LNCaP clone FGC (cell line): ENCODE data around the gene SKIDA1.

ENCODE experiments used
- DNase-seq: peaks from one replicate; pipeline ENCODE4 v3.0.0-alpha.2; 2011; ENCODE audit warnings: low read depth
- H3K4me3 ChIP-seq: 2 replicates; pipeline ENCODE4 v1.5.1; 2011; ENCODE audit warnings: mild to moderate bottlenecking, low read depth, low read length, control low read depth
- CTCF ChIP-seq: IDR thresholded peaks from 2 replicates; pipeline ENCODE4 v1.5.1; 2012; ENCODE audit warnings: mild to moderate bottlenecking; ENCODE audit not compliant: control insufficient read depth, insufficient read depth; ENCODE audit errors: extremely low read depth

Gene SKIDA1

DNA sequence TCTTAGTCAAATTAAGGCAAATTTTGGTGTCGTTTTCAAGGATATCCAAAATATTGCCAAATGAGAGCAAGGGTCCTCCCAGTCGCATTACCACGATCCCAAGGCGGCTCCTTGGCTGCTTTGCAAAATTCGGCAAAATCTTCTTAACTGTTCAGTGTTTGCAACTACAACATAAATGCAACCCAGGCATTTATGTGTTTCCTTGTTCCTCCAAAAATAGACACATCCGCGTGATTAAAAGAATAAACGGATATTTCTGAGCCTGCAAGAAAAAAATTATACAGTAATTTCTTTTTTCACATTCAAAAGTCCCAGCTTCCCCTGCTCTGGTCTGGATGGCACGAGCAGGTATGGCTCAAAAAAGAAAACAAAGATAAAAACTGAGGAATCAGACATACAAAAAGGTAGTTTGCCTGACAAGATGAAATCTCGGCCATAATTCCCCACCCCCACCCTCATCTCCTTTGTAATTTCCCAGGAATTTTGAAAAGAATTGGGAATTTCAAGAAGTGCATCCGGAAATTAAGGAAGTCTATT lies 6.0 kb downstream of the SKIDA1 start:
- TF ChIP-seq CTCF: no peak
- no peak overlapping the region for H3K4me3 ChIP-seq
- no peak for DNase-seq

- TF ChIP-seq CTCF: no peak
- DNase-seq: no peak
- H3K4me3 ChIP-seq: no peak overlapping the region; the same call in 1 of the 2 replicates
Observed at GRCh38 chr10:21518641-21519396, 6.7 kb downstream of the SKIDA1 start.

DNA sequence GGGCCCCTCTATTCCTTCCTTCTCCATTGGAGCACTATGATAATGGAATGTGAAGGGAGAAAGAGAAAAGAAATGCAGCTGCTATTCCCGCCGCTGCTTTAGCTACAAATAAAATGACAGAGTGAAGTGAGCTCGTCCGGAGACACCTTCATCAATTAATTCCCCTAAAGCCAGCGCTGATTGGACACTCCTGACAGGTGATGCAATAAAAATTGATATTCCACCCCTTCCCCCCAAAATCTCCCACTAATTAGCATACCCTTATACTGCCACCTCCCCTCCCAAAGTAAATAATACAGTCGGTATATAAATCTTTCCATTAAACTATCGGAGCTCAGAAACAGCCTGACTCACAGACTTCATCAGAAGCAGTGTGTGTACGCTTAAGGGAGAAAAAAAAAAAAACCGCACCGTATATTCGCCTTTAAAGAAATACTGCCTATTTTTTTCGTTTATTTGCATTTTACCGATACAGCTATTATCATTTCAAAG lies 7.3 kb downstream of the SKIDA1 start:
- peak overlapping the region; percentile 40; the same call in 1 of the 2 replicates for H3K4me3 ChIP-seq
- no peak for DNase-seq
- no peak for TF ChIP-seq CTCF

- 0 out of 2 replicates have a peak, but pooled peaks have one; percentile 9 for TF ChIP-seq CTCF
- peak; percentile 27 for DNase-seq
- H3K4me3 ChIP-seq: peak overlapping the region; percentile 40
Observed at GRCh38 chr10:21517134-21518031, 8.1 kb downstream of the SKIDA1 start.

DNA sequence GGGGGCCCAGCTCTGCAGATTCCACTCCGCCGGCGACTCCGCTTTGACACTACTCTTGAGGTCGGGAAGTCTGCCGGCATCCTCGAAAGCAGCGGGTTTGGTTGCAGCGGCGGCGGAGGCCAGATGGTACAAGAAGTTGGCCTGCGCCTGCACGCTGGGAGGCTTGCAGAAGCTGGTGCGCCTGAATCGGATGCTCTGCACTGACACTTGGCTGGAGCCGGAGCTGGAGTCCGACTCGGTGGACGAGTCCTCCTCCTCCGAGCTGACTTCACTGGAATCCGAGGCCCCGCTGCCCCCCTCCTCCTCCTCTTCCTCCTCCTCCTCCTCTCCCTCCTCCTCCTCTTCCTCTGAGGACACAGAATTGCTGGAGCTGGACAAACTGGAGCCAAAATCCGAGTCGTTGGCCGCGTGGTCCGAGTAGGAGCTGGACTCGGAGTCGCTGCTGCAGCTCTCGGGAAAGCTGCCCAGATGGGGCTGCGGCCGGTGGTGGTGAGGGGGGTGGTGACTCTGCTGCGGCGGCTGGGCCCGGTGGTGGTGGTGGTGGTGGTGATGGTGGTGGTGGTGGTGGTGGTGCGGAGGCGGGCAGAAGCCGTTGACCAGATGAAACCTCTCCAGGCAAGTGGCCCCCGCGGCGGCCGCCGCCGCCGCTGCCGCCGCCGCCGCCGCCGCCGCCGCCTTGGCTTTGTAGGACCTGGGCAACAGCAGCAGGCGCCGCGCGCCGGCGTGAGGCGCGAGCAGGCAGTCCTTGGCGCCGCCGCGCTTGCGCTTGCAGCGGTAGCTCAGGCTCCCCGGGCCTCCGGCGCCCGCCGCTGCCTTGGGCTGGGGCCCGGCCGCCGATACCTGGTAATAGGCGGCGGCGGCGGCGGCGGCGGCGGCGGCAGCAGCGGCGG lies 9.0 kb downstream of the SKIDA1 start:
- peak; percentile 26 for DNase-seq
- no peak for TF ChIP-seq CTCF
- H3K4me3 ChIP-seq: peak overlapping the region; percentile 55
